SKM-1 treated with dmso at 0.1 percent for 144 hours (cell line): ENCODE data around the gene SLC37A4.
"Not testable (repeated sequence)": the region's sequence is repeated elsewhere in the genome, so short reads cannot be mapped to it uniquely, and the experiment has no call there.

Experiments
- DNase-seq: peaks from one replicate; lab custom pipeline; 2025; ENCODE audit not compliant: unreplicated experiment; lab: John Stamatoyannopoulos, UW

SLC37A4 gene

GRCh38 chr11:119018074-119018938 lies 12.4 kb downstream of the SLC37A4 start, which contains the start of the genes RPS25 and TRAPPC4:
Gene RPS25, minus strand, starts transcription at chr11:119018343. Its CDS starts 59 bp downstream, at chr11:119018284.
Gene TRAPPC4, plus strand, starts transcription at chr11:119018766. Its CDS starts 30 bp downstream, at chr11:119018796.
- peak; percentile 96 for DNase-seq

GRCh38 chr11:119017377-119017776 lies 13.3 kb downstream of the SLC37A4 start:
- DNase-seq: not testable (repeated sequence)

GRCh38 chr11:119016216-119017009 lies 14.3 kb downstream of the SLC37A4 start:
- no peak for DNase-seq

- no peak for DNase-seq
Measured at GRCh38 chr11:119015054-119015611, 15.5 kb downstream of the SLC37A4 start.

- no peak for DNase-seq
Measured at GRCh38 chr11:119014209-119014924, 16.3 kb downstream of the SLC37A4 start.

- DNase-seq: no peak
Measured at GRCh38 chr11:119012629-119013170, 18.0 kb downstream of the SLC37A4 start.

- DNase-seq: no peak
Measured at GRCh38 chr11:119011476-119012053, 19.1 kb downstream of the SLC37A4 start.

- no peak for DNase-seq
Measured at GRCh38 chr11:119006656-119007055, 24.0 kb downstream of the SLC37A4 start.

GRCh38 chr11:119000906-119001305 lies 29.8 kb downstream of the SLC37A4 start:
- no peak for DNase-seq

GRCh38 chr11:118998822-118999221 lies 31.9 kb downstream of the SLC37A4 start:
- DNase-seq: no peak

- no peak for DNase-seq
Measured at GRCh38 chr11:118998388-118998717, 32.3 kb downstream of the SLC37A4 start.

GRCh38 chr11:118997627-118998387 lies 32.9 kb downstream of the SLC37A4 start, which contains the start of gene CENATAC:
Gene CENATAC, plus strand, starts transcription at chr11:118998138. Its CDS starts 60 bp downstream, at chr11:118998198.
- peak; percentile 91 for DNase-seq

- DNase-seq: peak; percentile 21
Measured at GRCh38 chr11:118996926-118997626, 33.6 kb downstream of the SLC37A4 start.

- DNase-seq: not testable (repeated sequence)
Measured at GRCh38 chr11:118991486-118992038, 39.1 kb downstream of the SLC37A4 start.

- no peak for DNase-seq
Measured at GRCh38 chr11:118988280-118988679, 42.4 kb downstream of the SLC37A4 start.

GRCh38 chr11:118984825-118985224 lies 45.9 kb downstream of the SLC37A4 start:
- no peak for DNase-seq

- DNase-seq: not testable (repeated sequence)
Measured at GRCh38 chr11:118984337-118984736, 46.3 kb downstream of the SLC37A4 start.

- DNase-seq: no peak
Measured at GRCh38 chr11:118980191-118980881, 50.3 kb downstream of the SLC37A4 start.
